NCI-H2171 treated with DMSO at 0.1 percent for 48 hours (cell line): ENCODE data around the gene ASIC2.

Experiments
- DNase-seq: peaks from one replicate; lab custom pipeline; 2025; lab: John Stamatoyannopoulos, UW

Gene ASIC2

DNA sequence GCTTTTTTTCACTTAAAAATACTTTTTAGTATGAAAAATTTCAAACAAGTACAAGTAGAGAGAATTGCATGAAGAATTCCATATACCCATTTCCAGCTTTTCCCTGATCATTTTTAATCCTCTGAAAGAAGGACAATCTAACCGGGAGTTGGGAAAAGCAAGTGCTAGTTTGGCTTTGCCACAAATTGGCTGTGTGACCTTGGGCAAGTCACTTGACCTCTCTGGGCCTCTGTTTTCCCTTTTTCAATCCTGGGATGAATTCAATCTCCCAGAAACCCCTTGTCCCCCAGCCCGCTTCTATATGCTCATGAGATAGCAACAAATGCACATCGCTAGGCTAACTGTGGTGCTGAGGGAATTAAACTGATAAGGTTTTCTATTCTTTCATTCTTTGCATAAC is 49.4 kb downstream of the ASIC2 start:
- DNase-seq = no peak

DNA sequence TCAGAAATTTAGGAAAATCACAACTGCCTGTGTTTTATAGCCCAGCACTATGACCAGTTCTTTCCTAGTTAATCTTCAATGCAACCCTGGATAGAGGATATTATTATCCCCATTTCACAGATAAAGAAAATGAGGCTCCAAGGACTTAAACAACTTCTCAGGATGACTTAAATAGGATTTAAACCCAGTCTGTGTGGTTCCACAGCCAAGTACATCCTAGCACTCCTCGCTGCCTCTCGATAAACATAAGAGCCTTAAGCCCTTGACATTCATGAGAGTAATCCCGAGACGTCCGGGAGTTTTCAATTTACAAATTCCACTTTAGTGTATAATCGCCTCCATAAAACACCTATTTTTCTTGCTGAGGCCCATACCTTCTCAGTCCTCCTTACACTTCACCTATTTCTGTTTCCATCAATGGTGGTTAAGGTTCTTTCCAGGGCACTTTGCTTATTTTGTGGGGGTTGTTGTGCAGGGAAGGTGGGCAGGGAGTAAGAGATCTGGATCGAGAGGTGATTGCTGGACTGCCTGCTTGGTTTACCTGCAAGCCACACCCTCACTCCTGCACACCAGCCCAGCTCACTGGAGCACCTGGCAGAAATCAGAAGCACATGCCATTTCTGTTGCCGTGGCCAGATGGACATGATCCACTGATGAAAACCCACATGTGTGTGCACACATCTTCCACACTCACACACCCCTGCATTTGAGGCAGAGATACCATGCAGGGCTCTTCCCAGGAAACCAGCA is 50.5 kb downstream of the ASIC2 start:
- DNase-seq = no peak

DNA sequence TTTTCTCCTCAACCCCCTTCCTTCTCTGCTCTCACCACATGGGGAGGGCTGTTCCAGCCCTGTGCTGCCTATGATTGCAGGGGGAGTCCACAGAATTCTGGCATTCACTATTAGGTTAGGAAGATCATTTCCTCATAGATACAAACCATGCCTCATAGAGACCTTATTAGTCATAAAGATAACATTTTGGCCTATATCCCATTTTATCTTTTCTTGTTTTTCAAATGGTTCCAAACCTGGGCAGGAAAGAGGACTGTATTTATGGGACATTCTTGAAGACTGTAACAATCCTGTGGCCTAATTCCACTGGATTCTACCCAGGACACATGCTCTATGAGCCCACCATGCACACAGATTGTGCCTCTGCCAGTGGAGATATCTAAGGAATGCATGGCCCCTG is 51.7 kb downstream of the ASIC2 start:
- DNase-seq = no peak

DNA sequence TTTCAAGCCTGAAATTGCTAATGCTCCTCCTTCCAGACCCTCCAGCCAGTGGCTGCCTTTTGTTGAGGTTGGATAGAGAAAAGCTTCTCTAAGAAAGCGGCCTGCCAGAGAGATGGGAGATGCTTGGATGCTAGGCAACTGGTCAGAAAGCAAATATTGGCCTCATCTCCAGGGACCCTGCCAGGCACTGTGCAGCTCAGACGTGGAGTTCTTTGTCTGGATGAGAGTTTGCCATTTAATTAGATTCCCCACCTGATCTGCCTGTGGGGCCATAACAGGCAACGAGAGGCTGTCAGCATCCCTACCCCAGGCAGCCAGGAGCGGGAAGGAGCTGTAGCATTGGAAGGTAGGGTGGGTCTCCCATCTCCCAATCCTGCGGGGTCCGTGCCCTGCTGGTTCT is 52.7 kb downstream of the ASIC2 start:
- no peak for DNase-seq

DNA sequence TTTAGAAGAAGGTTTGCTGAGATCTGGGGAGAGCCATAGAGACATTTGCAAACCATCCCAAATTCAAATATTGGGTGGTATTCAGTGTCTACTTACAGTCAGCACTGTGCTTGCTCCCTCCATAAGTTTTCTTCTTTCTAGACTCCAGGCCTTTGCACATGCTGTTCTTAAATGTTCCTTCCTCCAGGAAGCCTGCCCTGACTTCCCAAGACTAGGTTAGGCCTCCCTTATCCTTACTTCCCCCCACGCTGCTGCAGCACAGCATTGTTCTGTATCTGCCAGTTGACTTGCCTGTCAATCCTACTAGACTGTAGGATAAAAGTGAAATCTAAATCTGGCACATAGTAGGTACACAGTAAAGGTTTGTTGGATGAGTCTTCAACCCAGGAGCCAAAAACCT is 53.4 kb downstream of the ASIC2 start:
- no peak for DNase-seq

DNA sequence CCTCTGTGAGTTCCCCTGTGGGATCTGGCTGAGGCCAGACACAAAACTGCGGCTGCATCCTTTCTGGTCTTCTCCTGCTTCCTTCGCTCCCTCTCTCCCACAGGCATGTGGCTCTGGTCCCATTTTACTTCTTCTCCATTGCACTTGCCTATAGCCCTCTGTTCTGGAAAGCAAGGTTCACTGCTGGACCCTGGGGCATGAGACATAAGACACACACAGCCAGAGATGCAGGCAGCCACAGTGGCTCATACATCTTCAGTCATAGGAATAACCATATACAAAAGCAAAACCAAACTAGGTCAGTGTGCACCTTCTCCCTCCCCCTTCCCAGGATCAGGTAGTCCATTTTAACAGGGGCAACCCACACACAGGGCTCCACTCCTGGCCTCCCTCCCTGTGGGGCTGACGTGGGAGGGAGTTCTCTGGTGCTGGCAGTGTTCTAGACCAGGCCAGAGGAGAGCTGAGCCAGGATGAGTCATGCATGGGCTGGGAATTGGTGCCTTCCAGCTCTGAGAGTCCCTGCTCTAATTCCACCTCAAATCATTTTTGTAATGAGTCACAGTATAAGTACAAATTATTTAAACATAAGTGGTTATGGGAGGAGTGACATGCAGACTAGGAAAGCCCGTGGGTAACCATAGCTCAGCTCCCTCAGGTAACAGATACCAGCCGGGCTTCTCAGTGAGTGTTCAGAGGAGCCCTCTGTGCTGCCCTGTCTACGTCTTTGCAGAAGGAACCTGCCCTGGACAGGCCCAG is 58.0 kb downstream of the ASIC2 start:
- DNase-seq = no peak

DNA sequence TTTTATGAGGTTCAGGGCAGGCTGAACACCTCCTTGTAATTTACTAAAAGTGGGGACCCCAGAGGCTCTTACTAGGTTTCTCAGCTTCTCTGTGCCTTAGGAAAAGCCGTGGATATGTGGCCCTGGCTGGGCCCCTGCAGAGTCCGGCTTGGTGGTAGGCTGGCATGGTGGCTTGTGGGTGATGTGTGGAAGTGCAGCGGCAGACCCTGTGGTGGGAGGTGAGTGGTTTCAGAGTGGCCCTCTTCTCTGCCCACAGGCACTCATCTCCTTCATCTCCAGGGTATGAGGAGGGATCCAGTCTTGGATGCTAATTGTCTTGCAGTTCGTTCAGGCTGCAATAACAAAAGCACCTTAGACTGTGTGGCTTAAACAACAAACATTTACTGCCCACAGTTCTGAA is 58.9 kb downstream of the ASIC2 start:
- DNase-seq = no peak

DNA sequence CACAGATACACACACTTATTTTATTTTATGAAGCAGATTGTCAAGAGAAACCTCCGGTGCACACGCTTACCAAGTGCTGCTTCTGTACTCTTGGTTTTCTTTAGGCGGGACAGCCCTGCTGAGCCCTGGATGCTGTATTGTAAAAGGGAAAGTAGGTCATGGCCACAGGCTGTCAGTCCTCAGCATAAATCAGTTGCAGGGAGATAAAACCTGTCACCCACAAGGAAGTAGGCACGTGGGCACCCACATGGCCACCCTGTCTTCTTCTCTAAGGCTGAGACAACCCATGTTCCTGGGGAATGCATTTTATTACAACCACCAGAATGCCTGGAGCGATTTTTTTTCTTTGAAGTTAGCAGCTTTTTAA is 59.3 kb downstream of the ASIC2 start:
- DNase-seq = no peak

DNA sequence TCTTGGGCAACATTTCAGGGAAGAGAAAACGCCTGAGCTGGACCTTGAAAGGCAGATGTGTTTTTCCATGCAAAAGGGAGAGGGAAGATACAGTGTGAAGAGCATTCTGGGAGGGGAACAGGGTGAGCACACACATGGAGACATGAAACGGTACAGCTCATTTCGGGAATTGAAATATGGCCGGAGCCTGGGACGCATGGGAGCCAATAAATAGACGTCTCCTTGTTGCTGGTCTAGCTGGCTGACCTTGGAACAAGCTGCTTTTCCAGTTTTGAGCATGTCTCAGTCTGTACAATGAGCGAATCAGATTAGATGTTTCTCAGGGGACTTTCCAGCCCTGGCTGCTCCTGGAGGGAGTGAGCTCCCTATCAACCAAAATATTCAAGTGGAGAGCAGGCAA is 63.6 kb downstream of the ASIC2 start:
- DNase-seq = no peak

DNA sequence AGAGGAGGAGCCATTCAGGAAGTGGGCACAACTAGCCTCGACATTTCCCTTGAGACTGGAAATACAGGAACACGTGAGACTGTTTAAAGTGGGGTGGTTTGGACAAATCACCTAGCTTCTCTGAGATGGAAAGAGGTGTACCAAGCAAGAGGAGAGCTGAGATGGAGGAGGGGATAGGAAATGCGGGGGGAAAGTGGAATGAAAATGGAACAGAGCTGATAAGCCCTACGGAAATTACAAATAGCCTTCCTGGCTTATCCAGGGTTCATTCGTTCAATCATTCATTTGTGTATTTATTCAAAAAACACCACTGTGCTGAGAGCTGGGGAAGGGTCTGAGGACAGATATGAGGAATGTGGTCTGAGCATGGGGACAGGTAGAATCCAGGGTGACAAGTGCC is 64.1 kb downstream of the ASIC2 start:
- no peak for DNase-seq

DNA sequence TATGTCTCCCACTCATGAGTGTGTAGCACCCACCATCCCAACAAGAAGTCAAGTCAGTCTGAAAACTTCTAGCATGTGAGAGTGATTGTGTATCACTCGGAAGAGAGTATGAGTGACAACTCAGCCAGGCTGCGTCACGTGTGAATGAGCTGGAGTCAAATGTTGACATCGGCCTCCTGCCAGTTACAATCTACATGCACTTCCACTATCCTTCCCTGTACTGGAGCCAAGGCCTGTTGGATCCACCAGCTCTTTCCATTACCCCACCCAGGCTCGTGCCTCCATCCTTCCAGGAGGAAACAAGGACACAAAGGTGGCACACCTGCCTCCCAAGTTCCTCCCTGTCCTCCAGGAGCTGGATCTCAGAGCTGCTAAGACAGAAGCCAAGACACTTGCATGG is 64.5 kb downstream of the ASIC2 start:
- no peak for DNase-seq

DNA sequence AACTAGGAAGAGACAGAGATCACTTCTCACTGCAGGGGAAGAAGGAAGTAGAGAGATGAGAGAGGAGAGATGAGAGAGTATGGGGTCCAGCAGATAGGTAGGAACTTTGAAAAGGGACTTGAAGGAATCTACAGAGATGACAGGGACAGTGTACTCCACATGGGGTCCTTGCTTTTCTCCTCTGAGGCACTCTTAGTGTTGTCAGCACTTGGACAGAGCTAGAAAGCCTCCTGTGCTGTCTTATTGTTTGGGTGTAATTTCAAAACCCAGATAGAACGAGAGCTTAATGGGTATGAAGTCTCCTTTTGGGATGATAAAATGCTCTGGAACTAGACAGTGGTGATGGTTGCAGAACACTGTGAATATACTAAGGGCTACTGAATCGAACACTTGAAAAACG is 65.2 kb downstream of the ASIC2 start:
- DNase-seq = no peak

DNA sequence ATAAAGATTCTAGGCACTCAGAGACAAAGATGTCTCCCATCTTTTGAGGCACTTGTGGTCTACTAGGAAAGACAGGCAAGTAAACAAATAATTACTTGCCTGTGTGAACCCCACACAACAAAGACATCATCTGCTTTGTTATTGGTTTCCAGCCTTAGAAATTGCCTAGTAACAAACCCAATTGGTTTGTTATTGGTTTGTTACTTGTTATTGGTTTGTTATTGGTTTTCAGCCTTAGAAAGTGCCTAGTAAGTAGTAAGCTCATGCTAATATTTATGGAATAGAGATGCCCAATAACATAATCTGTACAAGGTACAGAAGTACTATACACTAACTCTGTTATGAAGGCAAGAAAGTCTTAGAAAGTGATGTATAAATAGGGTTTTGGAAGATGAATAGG is 67.1 kb downstream of the ASIC2 start:
- no peak for DNase-seq

DNA sequence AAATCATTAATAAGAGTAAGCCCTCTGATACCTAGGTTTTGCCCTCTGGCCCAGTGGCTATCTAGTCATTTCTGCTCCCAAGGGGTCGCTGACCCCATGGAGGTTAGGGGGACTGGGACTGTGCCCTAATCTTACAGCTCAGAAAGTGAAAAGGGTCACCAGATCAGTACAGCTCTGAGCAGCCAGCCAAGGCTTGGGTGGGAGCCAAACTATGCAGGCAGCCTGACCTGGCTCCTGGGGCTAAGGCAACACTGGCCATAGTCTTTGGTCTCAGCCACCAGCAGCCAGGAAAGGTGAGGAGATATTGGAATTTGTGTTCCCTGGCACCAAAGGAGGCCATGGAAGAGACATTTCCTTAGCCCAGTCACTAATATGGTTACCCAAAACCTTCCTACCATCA is 67.6 kb downstream of the ASIC2 start:
- no peak for DNase-seq

DNA sequence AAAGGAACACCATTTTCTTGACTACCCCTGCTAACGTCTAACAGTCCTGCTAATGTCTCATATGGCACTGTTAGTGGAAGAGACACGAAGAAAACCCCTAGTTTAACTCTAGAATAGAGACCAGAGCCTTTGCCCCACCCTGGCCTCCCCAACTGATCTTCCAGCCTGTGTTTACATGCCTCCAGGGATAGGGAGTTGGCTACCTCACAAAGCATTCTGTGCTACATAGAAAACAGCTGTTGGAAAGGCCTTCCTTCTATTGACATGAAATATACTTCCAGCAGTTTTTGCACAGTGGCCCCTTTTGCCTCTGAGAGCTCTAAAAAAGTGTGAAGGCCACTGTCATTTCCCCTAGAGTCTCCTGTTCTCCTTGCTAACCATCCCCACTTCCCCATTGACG is 73.1 kb downstream of the ASIC2 start:
- DNase-seq = no peak

DNA sequence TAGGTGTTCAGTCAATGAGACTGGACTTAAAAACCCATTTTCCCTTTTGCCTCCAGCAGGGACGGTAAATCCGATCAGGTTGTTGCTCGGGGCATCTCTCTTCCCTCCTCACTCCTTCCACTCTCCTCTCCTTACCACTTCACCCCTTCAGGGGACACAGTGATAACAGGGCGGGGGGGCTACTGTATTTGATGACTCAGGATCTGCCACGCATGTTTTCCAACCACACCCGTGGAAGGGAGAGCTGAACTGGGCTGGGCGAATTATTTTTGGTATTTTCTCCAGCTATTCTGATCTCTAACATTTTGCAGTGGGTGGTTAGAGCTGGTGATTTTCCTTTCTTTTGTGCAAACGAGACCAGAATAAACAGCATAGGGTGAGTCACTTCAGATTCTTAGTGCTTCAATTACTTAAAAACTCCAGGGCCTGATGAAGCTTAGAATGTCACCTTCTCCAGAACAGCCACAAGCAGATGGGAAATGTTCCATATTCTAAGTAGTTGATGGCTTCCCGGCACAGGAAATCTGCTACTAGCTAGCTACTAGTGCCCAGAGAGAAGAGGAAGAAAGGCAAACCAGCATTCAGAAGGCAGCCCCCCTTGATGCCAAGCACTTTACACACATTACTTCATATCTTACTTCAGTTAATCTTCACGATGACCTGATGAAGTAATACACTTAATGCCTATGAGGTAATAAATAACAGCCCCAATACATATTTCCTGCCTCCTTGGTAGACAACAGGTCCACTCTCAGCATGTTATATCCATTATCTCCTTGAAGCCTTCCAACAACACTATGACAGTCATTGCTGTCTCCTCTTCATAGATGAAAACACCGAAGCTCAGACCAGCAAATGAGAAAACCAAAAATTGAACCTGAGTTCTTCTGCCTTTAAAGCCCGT is 74.1 kb downstream of the ASIC2 start:
- DNase-seq = no peak

DNA sequence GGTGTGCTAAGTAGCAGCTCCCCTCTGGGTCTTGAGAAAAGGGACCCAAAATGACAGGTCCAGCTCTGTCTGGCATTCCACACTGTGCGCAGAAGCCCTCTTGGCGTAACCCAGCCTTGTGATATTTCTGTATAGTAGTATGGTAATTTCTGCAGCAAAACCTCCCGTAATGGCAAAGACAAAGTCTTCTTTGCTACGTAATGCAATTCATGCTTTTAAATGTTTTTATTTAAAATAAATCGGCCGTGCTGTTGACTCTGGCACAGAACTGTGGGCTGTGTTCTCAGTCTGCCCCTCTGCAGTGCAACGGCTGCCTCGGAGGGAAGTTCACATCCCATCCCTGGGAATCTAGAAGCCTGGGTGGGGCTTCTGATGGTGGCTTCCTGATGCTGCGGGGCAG is 75.2 kb downstream of the ASIC2 start:
- DNase-seq = no peak

DNA sequence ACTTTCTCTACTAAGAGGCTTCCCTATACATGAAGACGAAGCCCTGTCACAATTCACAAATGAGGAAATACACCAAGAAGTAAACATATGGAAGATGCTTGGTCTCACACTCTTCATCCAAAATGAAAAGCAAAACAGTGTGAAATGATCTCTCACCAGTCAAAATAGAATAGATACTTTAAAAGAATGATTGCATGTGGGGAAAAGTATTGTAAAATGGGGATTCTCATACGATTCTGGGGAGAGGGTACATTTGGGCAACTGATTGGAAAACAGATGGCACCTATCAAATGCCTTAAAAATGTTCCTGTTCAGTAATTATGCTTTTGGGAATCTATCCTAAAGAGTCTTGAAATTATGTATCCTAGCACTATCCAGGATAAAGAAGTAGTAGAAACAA is 78.1 kb downstream of the ASIC2 start:
- DNase-seq = no peak

DNA sequence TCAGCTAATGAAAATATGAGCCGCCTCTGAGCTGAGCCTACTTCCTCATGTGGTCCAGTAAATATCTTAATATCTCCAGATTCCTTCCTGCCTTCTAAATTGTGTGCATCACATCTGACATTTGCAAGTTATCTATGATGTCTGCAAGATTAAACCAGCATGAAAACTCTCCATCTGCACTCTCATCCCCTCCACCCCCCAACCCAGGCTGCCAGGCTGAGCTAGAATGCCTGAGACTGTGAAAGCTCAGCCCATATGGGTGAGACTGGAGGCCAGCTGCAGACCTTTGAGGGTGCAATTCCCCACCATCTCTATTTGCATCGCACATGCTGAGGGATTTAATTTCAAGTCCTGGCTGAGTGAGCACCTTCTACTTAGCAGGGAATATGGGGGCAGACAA is 82.8 kb downstream of the ASIC2 start:
- no peak for DNase-seq

DNA sequence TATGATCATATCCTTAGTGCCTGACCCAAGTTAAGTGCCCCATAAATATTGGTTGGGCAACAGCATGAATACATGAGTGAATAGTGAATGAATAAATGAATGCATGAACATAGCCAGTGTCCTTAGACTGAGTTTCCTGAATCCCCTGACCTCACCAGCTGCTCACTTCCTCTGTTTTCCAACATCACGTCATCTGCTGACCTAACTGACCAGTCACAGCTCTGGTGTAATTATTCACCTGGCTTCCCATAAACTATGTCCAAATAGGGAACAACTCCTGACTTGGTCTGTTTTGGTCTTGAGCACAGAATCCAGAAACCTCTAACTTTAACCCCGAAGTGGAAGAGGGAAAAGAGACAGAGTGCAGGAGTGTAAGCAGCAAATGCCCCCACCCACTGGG is 83.4 kb downstream of the ASIC2 start:
- DNase-seq = no peak

DNA sequence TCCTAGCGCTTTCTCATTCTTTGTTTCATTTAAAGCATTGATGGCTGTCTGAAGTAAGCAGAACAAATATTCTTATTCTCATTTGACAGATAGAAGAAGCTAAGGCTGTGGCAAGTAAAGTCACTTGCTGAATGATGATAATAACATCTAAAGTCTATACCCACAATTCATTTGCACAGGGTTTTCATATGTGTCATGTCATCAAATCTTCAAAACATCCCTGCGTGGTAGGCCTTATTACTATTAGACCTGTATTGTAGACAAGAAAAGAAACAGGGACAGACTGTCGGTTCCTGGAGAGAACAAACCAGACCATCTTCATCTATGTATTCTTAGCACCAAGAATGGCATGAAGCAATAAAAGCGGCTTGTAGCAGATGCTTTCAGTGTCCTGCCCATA is 85.9 kb downstream of the ASIC2 start:
- DNase-seq = no peak

DNA sequence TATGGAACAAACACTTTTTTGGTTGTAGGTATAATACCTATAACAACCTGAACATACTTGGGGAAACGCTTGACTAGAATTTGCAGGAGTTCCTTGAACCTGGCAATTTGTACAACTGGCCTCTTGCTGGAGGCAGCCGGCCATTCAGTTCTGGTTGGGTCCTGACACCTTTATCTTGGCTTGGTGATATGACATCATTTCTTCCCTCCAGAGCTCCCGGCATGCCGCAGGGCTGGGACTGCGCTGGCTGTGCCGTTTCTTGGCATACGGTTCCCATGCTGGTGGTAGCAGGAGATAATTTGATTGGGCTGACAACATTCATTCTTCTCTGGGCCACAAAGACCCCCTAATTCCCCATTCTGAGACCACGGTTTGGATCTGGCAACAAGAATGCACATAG is 87.5 kb downstream of the ASIC2 start:
- DNase-seq = no peak

DNA sequence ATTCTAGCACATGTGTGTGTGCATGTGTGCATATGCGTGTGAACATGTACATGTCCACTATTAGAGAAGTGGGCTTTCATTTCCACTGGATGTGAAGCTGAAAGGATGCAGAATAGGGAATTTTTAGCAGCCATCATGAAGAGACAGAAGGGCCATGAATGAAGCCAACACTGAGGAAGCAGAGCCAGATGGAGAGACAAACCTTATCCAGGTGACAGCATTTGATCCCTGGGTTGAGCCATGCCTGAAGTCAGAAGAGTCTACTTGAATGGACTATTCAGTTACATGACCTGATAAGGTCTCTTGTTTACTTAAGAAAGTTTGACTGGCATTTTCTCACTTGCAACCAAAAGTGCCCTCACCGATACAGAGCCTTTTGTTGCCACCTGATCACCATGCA is 88.4 kb downstream of the ASIC2 start:
- no peak for DNase-seq
